Thyroid gland (tissue), 4 donors: Measurements from ENCODE around the gene ADAMTS13.

ENCODE experiments used
- CTCF ChIP-seq, 6 experiments: fragments of 200-600 bp in 3 of 6; fragments of 450-650 bp in 3 of 6; sonication (generic) in 3 of 6; IDR thresholded peaks; one replicate each; pipeline ENCODE4 v1.5.1; 2016 to 2019; ENCODE audit warnings: antibody characterized with exemption in 6 of 6, mild to moderate bottlenecking in 2 of 6, inconsistent platforms in 1 of 6, moderate library complexity in 1 of 6
- POLR2A ChIP-seq, 2 donors: fragments of 450-650 bp; IDR thresholded peaks; one replicate each; pipeline ENCODE4 v1.6.1; 2017; ENCODE audit warnings: antibody characterized with exemption in 2 of 2, mild to moderate bottlenecking in 2 of 2, moderate library complexity in 1 of 2

- TF ChIP-seq CTCF (IDR thresholded peaks at IDR 0.05) (no peak), POLR2A (IDR thresholded peaks at IDR 0.05) (no peak)
Observed at GRCh38 chr9:133397370-133397769, 24.8 kb upstream of the ADAMTS13 start.
